Breast epithelium (tissue), 4 donors: ENCODE results near the gene TMIGD3. TPM values are rescaled to one million over a fixed set of nuclear protein-coding genes. Genes with fewer than 3 reads are reported as not detected.

Experiments used
- DNase-seq, 2 donors: peaks; one replicate each; pipeline ENCODE4 v3.0.0-alpha.2; 2019; ENCODE audit warnings: low spot score in 2 of 2
- H3K27ac ChIP-seq, 2 donors: fragments of 200-600 bp; sonication (generic) in 1 of 2; one replicate each; pipeline ENCODE4 v1.5.1; 2016 to 2019; ENCODE audit warnings: mild to moderate bottlenecking in 1 of 2
- H3K27me3 ChIP-seq, 2 donors: fragments of 200-600 bp; sonication (generic) in 1 of 2; one replicate each; pipeline versions ENCODE4 v1.5.1 to v1.6.0; 2017 to 2019; ENCODE audit warnings: control low read depth in 1 of 2, mild to moderate bottlenecking in 1 of 2
- H3K36me3 ChIP-seq: fragments of 200-600 bp; one replicate; pipeline ENCODE4 v1.5.1; 2019
- H3K4me1 ChIP-seq, 2 donors: fragments of 200-600 bp; sonication (generic); one replicate each; pipeline ENCODE4 v1.5.1; 2016 to 2019; ENCODE audit warnings: control low read depth in 1 of 2
- H3K4me3 ChIP-seq, 3 donors: fragments of 200-600 bp; sonication (generic); 1 replicate in 2 of 3; 2 replicates in 1 of 3; pipeline ENCODE4 v1.5.1; 2016 to 2019; ENCODE audit warnings: mild to moderate bottlenecking in 3 of 3, moderate library complexity in 2 of 3
- H3K9me3 ChIP-seq, 2 donors: fragments of 200-600 bp; sonication (generic) in 1 of 2; one replicate each; pipeline ENCODE4 v1.5.1; 2016 to 2019; ENCODE audit warnings: control low read depth in 1 of 2
- POLR2A ChIP-seq: fragments of 450-650 bp; IDR thresholded peaks from one replicate; pipeline ENCODE4 v1.6.1; 2016; ENCODE audit warnings: antibody characterized with exemption, mild to moderate bottlenecking, moderate library complexity
- POLR2AphosphoS5 ChIP-seq, 3 donors: sonication (generic); formaldehyde crosslinking; IDR thresholded peaks; one replicate each; pipeline ENCODE4 v1.6.1; 2017; ENCODE audit warnings: antibody characterized with exemption in 3 of 3
- intact Hi-C: fragments of 100-400 bp; cut with DNase I; formaldehyde crosslinking; loops from one replicate; pipeline ENCODE4 v1.15.1; 2023; ENCODE audit warnings: low total_unique reads
- total RNA-seq, 3 donors: library from RNA; depleted of rRNA; stranded (reverse); fragments of >200 nt; gene quantifications; one replicate each; pipeline ENCODE4 v1.1.0, GENCODE V29; 2016
- TF ChIP-seq, protein P1 (sequence below), 3 donors: fragments of 450-650 bp; IDR thresholded peaks; one replicate each; pipeline ENCODE4 v1.5.1; 2016 to 2017; ENCODE audit warnings: antibody characterized with exemption in 3 of 3, mild to moderate bottlenecking in 3 of 3, moderate library complexity in 3 of 3

TMIGD3 gene
- total RNA-seq, 3 donors from 2014 or later, result 5.9 to 14.6 (median 10.0) TPM

DNA sequence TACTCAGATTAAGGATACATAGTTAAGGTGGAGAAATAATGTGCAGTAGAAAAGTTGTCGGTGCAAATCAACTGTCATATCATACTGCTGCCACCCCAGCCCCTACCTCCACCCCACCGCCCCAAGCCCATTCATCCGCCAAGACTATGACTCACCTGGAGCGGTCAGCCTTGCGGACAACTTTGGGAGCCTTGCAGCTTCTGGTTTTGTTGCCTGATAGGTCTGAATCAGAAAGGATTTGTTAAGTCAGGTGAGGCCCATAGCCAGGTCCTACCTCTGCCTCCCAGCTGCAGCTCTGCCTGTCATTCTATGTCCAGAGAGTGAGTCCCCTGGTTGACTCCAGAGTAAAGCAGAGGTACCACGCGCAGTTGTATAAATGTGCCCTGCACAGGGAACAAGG lies 17.0 kb downstream of the TMIGD3 start:
- H3K27me3 ChIP-seq, result no peaks in the 10 kb centered on the region
- H3K4me3 ChIP-seq, result no peak overlapping the region
- DNase-seq, result no peak
- no peaks in the 10 kb centered on the region for H3K36me3 ChIP-seq
- no peaks in the 10 kb centered on the region for H3K9me3 ChIP-seq
- TF ChIP-seq, protein P1, sequence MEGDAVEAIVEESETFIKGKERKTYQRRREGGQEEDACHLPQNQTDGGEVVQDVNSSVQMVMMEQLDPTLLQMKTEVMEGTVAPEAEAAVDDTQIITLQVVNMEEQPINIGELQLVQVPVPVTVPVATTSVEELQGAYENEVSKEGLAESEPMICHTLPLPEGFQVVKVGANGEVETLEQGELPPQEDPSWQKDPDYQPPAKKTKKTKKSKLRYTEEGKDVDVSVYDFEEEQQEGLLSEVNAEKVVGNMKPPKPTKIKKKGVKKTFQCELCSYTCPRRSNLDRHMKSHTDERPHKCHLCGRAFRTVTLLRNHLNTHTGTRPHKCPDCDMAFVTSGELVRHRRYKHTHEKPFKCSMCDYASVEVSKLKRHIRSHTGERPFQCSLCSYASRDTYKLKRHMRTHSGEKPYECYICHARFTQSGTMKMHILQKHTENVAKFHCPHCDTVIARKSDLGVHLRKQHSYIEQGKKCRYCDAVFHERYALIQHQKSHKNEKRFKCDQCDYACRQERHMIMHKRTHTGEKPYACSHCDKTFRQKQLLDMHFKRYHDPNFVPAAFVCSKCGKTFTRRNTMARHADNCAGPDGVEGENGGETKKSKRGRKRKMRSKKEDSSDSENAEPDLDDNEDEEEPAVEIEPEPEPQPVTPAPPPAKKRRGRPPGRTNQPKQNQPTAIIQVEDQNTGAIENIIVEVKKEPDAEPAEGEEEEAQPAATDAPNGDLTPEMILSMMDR (IDR thresholded peaks at IDR 0.05), result no peak
- TF ChIP-seq POLR2A, result no peak
- TF ChIP-seq POLR2AphosphoS5 (IDR thresholded peaks at IDR 0.05), result no peak
- H3K4me1 ChIP-seq, result no peaks in the 10 kb centered on the region
- no peak overlapping the region for H3K27ac ChIP-seq
- intact Hi-C loops, result no loop called here

DNA sequence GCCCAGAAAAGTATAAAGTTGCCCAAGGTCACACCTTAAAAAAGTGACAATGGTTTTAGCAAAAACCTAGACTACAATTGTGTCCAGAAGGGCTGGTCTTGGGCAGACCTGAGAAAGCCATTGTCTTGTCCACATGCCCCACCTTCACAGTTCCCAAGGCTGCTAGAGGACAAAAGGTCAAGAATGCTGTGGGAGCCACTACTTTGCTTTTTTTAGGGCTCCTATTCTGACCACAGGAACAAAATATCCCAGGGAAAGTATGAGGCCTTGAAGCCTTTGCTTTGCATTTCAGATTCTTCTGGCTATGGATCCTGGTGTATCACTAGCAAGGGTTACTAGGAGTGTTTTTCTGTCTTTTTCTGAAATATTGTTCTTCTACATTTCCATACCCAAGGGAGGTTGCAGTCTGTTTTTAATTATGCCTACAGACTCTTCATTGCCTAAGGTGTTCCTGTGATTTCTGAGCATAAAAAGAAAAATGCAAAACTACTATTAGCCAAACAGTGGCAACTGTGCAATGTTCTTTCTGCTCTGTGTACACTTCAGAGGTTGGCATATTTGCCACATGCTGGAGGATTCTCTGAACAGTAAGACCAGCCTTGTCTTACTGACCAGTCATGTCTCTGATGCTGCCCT lies 18.9 kb downstream of the TMIGD3 start:
- Histone ChIP-seq H3K4me3 (no peak overlapping the region), H3K27ac (no peak overlapping the region), H3K4me1 (no peaks in the 10 kb centered on the region), H3K36me3 (no peaks in the 10 kb centered on the region), H3K27me3 (no peaks in the 10 kb centered on the region), H3K9me3 (no peaks in the 10 kb centered on the region)
- DNase-seq, result no peak
- intact Hi-C loops, result no loop called here
- TF ChIP-seq, protein P1 (IDR thresholded peaks at IDR 0.05), result no peak
- TF ChIP-seq POLR2A, result no peak
- TF ChIP-seq POLR2AphosphoS5 (IDR thresholded peaks at IDR 0.05), result no peak

DNA sequence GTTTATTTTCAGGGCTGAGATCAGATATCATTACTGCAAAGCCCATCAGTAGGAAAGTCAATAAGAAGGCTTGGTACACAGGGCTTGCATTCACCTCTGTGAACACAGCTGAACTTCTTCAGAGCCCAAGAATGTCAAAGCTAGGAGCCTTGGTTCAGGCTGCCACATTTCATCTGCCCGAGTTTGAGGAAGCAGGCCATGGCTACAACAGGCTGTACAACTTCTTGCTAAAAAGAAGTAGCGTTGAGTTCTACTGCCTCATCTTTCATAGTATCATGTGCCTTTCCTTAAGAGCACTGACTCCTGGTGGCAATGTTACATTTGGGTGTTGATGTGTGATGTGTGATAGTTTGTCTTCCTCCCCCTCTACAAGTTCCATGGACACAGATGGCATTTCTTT lies 19.6 kb downstream of the TMIGD3 start:
- Histone ChIP-seq H3K27me3 (no peaks in the 10 kb centered on the region), H3K27ac (no peak overlapping the region), H3K4me1 (no peaks in the 10 kb centered on the region), H3K9me3 (no peaks in the 10 kb centered on the region), H3K36me3 (no peaks in the 10 kb centered on the region), H3K4me3 (no peak overlapping the region)
- TF ChIP-seq POLR2A (no peak), POLR2AphosphoS5 (IDR thresholded peaks at IDR 0.05) (no peak)
- TF ChIP-seq, protein P1 (IDR thresholded peaks at IDR 0.05), result no peak
- DNase-seq, result no peak
- intact Hi-C loops, result no loop called here

DNA sequence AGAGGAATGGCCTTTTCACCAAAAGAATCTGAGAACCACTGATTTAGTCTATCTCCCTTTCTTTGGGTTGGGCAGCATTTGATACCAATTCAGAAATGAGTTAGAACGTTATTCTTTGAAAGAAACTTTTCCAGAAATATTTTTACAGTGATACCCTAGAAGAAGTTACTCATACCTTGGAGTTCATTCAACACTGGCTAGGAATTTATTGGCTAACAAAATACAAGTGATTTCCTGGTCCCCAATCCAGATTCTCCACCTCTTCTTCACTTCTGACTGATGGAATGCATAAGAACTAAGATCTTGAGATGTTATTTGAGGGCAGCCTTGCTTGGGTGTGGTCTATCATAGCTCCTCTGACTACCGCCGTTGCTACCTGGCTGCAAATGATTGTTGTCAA lies 20.3 kb downstream of the TMIGD3 start:
- Histone ChIP-seq H3K36me3 (no peaks in the 10 kb centered on the region), H3K4me1 (no peaks in the 10 kb centered on the region), H3K9me3 (no peaks in the 10 kb centered on the region), H3K27me3 (no peaks in the 10 kb centered on the region), H3K27ac (no peak overlapping the region), H3K4me3 (no peak overlapping the region)
- intact Hi-C loops, result no loop called here
- no peak for TF ChIP-seq POLR2A
- TF ChIP-seq, protein P1 (IDR thresholded peaks at IDR 0.05), result no peak
- TF ChIP-seq POLR2AphosphoS5 (IDR thresholded peaks at IDR 0.05), result no peak
- no peak for DNase-seq

DNA sequence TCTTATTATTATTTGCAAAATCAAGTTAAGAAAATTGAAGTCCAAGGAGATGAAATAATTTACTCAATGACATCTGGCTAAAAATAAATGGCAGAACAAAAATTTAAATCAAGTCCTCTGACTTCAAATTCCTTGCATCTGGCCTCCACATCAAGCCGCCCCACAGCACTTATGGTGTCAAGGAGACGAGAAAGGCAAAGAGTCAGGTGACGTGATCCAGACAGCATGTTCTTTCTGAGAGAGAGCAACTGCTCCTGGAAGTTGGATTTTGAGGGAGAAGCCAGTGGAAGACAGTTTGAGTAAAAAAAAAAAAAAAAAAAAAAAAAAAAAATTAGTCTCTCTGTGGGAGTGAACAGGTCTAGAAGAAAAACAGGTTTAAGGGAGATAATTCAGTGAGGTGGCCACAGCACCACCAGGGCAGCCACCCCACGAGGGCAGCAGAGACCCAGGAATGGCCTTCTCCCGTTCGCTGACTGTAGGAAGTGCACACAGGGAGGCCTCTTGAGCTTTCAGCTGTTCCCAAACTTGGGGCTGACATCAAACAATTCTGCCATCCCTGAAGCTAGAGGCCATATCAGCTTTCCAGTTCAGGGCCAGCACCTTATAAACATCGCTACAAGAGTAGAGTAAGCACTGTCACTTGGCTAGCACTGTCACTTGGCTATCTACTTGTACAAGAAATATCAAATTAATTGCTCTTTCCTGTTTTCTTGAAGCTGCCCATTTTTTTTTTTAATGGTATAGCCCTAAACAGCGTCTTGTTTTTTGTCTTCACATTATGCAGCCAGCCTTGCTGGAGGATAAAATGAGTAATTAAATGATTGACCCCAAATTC lies 21.8 kb downstream of the TMIGD3 start:
- intact Hi-C loops, result no loop called here
- Histone ChIP-seq H3K4me1 (no peaks in the 10 kb centered on the region), H3K27me3 (no peaks in the 10 kb centered on the region), H3K27ac (no peak overlapping the region), H3K36me3 (no peaks in the 10 kb centered on the region), H3K9me3 (no peaks in the 10 kb centered on the region), H3K4me3 (no peak overlapping the region)
- peak in 1 of 2 donors; percentile 50 for DNase-seq
- no peak for TF ChIP-seq POLR2AphosphoS5 (IDR thresholded peaks at IDR 0.05)
- TF ChIP-seq, protein P1 (IDR thresholded peaks at IDR 0.05), result peak in 2 of 3 donors; percentile 38 to 40
